Neural progenitor cell (in vitro differentiated cells): Measurements from ENCODE around the gene NRG3.

Experiments used
- CTCF ChIP-seq: fragments of 200-600 bp; sonication (generic); IDR thresholded peaks from 2 replicates; pipeline ENCODE4 v1.5.1; 2017; ENCODE audit warnings: antibody characterized with exemption, mild to moderate bottlenecking
- EZH2 ChIP-seq: fragments of 200-600 bp; sonication (generic); IDR thresholded peaks from 2 replicates; pipeline ENCODE4 v1.6.1; 2017; ENCODE audit warnings: antibody characterized with exemption, mild to moderate bottlenecking, moderate library complexity

DNA sequence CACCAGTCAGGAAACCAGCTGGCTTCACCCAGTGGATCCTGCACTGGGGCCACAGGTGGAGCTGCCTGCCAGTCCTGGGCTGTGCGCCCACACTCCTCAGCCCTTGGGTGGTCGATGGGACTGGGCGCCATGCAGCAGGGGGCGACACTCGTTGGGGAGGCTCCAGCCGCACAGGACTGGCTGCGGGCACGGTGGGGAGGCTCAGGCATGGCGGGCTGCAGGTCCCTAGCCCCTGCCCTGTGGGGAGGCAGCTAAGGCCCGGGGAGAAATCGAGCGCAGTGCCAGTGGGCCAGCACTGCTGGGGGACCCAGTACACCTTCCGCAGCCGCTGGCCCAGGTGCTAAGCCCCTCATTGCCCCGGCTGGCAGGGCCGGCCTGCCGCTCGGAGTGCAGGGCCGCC, 12.4 kb upstream of the NRG3 start:
- TF ChIP-seq CTCF = no peak
- no peak for TF ChIP-seq EZH2
